Uterus (tissue), 4 donors: ENCODE results near the gene DRC3. TPM values are rescaled to one million over a fixed set of nuclear protein-coding genes. Genes with fewer than 3 reads are reported as not detected.
"Not testable (repeated sequence)": the region's sequence is repeated elsewhere in the genome, so short reads cannot be mapped to it uniquely, and the experiment has no call there.

Experiments used
- DNase-seq, 2 donors: peaks; one replicate each; pipeline ENCODE4 v3.0.0-alpha.2; 2019 to 2020
- H3K27ac ChIP-seq, 2 donors: fragments of 200-600 bp; sonication (generic); 1 replicate in 1 of 2; 2 replicates in 1 of 2; pipeline ENCODE4 v1.5.1; 2016 to 2018
- H3K27me3 ChIP-seq, 2 donors: fragments of 200-600 bp; sonication (generic); one replicate each; pipeline ENCODE4 v1.5.1; 2018 to 2019; ENCODE audit warnings: control low read depth in 1 of 2
- H3K36me3 ChIP-seq, 2 donors: fragments of 200-600 bp; sonication (generic); one replicate each; pipeline ENCODE4 v1.5.1; 2019; ENCODE audit warnings: control low read depth in 1 of 2
- H3K4me1 ChIP-seq, 2 donors: fragments of 200-600 bp; sonication (generic); one replicate each; pipeline ENCODE4 v1.5.1; 2018 to 2019; ENCODE audit warnings: control low read depth in 1 of 2
- H3K4me3 ChIP-seq, 2 donors: fragments of 200-600 bp; sonication (generic); 1 replicate in 1 of 2; 2 replicates in 1 of 2; pipeline ENCODE4 v1.5.1; 2018 to 2019; ENCODE audit warnings: mild to moderate bottlenecking in 1 of 2
- H3K9me3 ChIP-seq, 2 donors: fragments of 200-600 bp; sonication (generic); one replicate each; pipeline ENCODE4 v1.5.1; 2019; ENCODE audit warnings: control low read depth in 1 of 2
- POLR2A ChIP-seq, 2 donors: fragments of 450-650 bp; IDR thresholded peaks; one replicate each; pipeline ENCODE4 v1.6.1; 2016; ENCODE audit warnings: antibody characterized with exemption in 2 of 2, mild to moderate bottlenecking in 1 of 2, moderate library complexity in 1 of 2
- intact Hi-C: fragments of 100-400 bp; cut with DNase I; formaldehyde crosslinking; loops from one replicate; pipeline ENCODE4 v1.15.1; 2023; ENCODE audit warnings: low total_unique reads
- total RNA-seq, 4 donors: library from RNA; depleted of rRNA in 3 of 4; stranded (reverse); fragments of >200 nt in 3 of 4; gene quantifications; one replicate each; pipeline versions ENCODE4 v1.1.0 to v1.2.4, GENCODE V29; 2014 to 2023
- TF ChIP-seq, protein P1 (sequence below), 4 experiments: fragments of 200-600 bp in 2 of 4; fragments of 450-650 bp in 2 of 4; sonication (generic) in 2 of 4; IDR thresholded peaks; one replicate each; pipeline ENCODE4 v1.5.1; 2016 to 2019; ENCODE audit warnings: antibody characterized with exemption in 4 of 4, mild to moderate bottlenecking in 2 of 4, moderate library complexity in 1 of 4
- donor health status: DM: yes; HTN: yes; CAD: no.

Gene DRC3
- total RNA-seq, 4 donors from 2014 or later, result 7.7 to 18.5 (median 13.6) TPM

DNA sequence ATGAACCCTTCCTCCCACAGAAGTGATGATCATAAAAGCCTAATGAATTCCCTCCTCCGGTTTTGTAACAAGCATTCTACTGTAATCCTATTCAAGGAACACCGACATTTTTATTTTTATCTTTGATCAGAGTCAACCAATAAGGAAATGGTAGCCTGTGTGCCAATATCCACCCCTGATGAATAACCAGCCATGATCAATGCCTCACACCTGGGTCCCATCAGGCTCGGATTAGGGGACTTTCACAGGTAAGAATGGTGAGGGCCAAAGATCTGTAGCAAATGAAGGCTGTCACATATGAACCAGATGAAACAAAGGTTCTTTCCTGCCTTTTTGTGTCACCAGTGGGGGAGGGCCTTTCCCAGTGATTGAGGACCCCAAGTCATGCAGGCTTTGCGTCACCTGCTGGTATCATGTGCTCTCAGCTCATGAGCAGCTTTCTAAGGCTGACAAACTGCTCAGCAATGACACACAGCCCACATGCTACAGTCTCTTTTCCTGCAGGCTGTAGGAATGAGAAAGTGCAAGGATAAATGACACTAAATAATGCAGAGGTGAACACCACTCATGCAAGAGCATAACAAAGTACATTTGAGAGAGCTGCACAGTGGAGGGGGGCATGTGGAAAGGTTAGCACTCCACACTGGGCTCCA, 35.3 kb upstream of the DRC3 start:
- TF ChIP-seq, protein P1, sequence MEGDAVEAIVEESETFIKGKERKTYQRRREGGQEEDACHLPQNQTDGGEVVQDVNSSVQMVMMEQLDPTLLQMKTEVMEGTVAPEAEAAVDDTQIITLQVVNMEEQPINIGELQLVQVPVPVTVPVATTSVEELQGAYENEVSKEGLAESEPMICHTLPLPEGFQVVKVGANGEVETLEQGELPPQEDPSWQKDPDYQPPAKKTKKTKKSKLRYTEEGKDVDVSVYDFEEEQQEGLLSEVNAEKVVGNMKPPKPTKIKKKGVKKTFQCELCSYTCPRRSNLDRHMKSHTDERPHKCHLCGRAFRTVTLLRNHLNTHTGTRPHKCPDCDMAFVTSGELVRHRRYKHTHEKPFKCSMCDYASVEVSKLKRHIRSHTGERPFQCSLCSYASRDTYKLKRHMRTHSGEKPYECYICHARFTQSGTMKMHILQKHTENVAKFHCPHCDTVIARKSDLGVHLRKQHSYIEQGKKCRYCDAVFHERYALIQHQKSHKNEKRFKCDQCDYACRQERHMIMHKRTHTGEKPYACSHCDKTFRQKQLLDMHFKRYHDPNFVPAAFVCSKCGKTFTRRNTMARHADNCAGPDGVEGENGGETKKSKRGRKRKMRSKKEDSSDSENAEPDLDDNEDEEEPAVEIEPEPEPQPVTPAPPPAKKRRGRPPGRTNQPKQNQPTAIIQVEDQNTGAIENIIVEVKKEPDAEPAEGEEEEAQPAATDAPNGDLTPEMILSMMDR (IDR thresholded peaks at IDR 0.05), result no peak
- TF ChIP-seq POLR2A (IDR thresholded peaks at IDR 0.05), result no peak
- no peaks in the 10 kb centered on the region for H3K36me3 ChIP-seq
- intact Hi-C loops, result no loop called here
- H3K27ac ChIP-seq, result no peak overlapping the region
- H3K4me3 ChIP-seq, result no peak overlapping the region
- H3K9me3 ChIP-seq, result no peaks in the 10 kb centered on the region
- no peak for DNase-seq
- no peaks in the 10 kb centered on the region for H3K27me3 ChIP-seq
- H3K4me1 ChIP-seq, result no peaks in the 10 kb centered on the region

- Histone ChIP-seq H3K9me3 (no peaks in the 10 kb centered on the region), H3K27me3 (no peaks in the 10 kb centered on the region), H3K4me1 (no peaks in the 10 kb centered on the region), H3K27ac (no peak overlapping the region), H3K36me3 (no peaks in the 10 kb centered on the region), H3K4me3 (no peak overlapping the region)
- no peak for DNase-seq
- no peak for TF ChIP-seq POLR2A (IDR thresholded peaks at IDR 0.05)
- TF ChIP-seq, protein P1 (IDR thresholded peaks at IDR 0.05), result no peak
- intact Hi-C loops, result no loop called here
Measured at GRCh38 chr17:17937958-17938357, 34.7 kb upstream of the DRC3 start.

- TF ChIP-seq POLR2A (IDR thresholded peaks at IDR 0.05), result no peak
- TF ChIP-seq, protein P1 (IDR thresholded peaks at IDR 0.05), result no peak
- Histone ChIP-seq H3K27me3 (no peaks in the 10 kb centered on the region), H3K9me3 (no peaks in the 10 kb centered on the region), H3K27ac (no peak overlapping the region), H3K4me1 (peaks cover 0 to 3% of the 10 kb centered on the region in 2 donors), H3K36me3 (no peaks in the 10 kb centered on the region), H3K4me3 (no peak overlapping the region)
- DNase-seq, result no peak
- intact Hi-C loops, result no loop called here
Measured at GRCh38 chr17:17938388-17939107, 34.1 kb upstream of the DRC3 start.

DNA sequence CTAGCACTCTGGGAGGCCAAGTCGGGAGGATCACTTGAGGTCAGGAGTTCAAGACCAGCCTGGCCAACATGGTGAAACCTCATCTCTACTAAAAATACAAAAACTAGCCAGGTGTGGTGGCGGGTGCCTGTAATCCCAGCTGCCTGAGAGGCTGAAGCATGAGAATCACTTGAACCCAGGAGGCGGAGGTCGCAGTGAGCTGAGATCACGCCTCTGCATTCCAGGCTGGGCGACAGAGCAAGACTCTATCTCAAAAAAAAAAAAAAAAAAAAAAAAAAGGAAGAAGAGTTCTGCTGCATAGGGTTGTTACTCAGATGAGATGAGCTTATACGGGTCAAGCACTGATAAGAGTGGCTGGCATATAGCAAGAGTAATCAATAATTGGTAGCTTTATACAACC, 32.7 kb upstream of the DRC3 start:
- H3K4me3 ChIP-seq, H3K27ac ChIP-seq, H3K9me3 ChIP-seq, H3K27me3 ChIP-seq, intact Hi-C loops, H3K36me3 ChIP-seq, DNase-seq, H3K4me1 ChIP-seq: not testable (repeated sequence)

GRCh38 chr17:17940441-17940911, 32.2 kb upstream of the DRC3 start:
- peak overlapping the region; percentile 49 to 50 for H3K27ac ChIP-seq
- H3K9me3 ChIP-seq, result no peaks in the 10 kb centered on the region
- no peaks in the 10 kb centered on the region for H3K27me3 ChIP-seq
- intact Hi-C loops, result no loop called here
- TF ChIP-seq POLR2A (IDR thresholded peaks at IDR 0.05), result no peak
- TF ChIP-seq, protein P1 (IDR thresholded peaks at IDR 0.05), result no peak
- H3K36me3 ChIP-seq, result no peaks in the 10 kb centered on the region
- no peak overlapping the region for H3K4me3 ChIP-seq
- no peak for DNase-seq
- peaks cover 6 to 9% of the 10 kb centered on the region in 2 donors for H3K4me1 ChIP-seq
